WTC11 (cell line): Measurements from ENCODE around the gene ZNF77.

Source experiments
- CBFB ChIP-seq: sonication (generic); formaldehyde crosslinking; IDR thresholded peaks from 2 replicates; pipeline ENCODE4 v1.8.1; 2022; ENCODE audit warnings: mild to moderate bottlenecking, low read depth, missing genetic modification reagents
- ELF4 ChIP-seq: sonication (generic); formaldehyde crosslinking; IDR thresholded peaks from 2 replicates; pipeline ENCODE4 v1.8.1; 2022; ENCODE audit warnings: low read depth, mild to moderate bottlenecking, moderate library complexity, missing genetic modification reagents
- FOXJ3 ChIP-seq: sonication (generic); formaldehyde crosslinking; IDR thresholded peaks from 2 replicates; pipeline ENCODE4 v1.9.0; 2021; ENCODE audit warnings: missing genetic modification reagents, mild to moderate bottlenecking, borderline replicate concordance
- IRF2 ChIP-seq: sonication (generic); formaldehyde crosslinking; IDR thresholded peaks from 2 replicates; pipeline ENCODE4 v1.8.0; 2022; ENCODE audit warnings: low read depth, missing genetic modification reagents, borderline replicate concordance
- JUN ChIP-seq: sonication (generic); formaldehyde crosslinking; IDR thresholded peaks from 2 replicates; pipeline ENCODE4 v1.8.0; 2023; ENCODE audit warnings: mild to moderate bottlenecking, missing genetic modification reagents
- SMAD3 ChIP-seq: sonication (generic); formaldehyde crosslinking; IDR thresholded peaks from 2 replicates; pipeline ENCODE4 v1.8.0; 2022; ENCODE audit warnings: missing genetic modification reagents, mild to moderate bottlenecking, borderline replicate concordance
- SP1 ChIP-seq: sonication (generic); formaldehyde crosslinking; conservative IDR thresholded peaks from 2 replicates; pipeline ENCODE4 v1.8.1; 2022; ENCODE audit warnings: missing genetic modification reagents
- ZBTB21 ChIP-seq: sonication (generic); formaldehyde crosslinking; IDR thresholded peaks from 2 replicates; pipeline ENCODE4 v1.8.1; 2023; ENCODE audit warnings: mild to moderate bottlenecking, missing genetic modification reagents, borderline replicate concordance
- ZNF263 ChIP-seq: sonication (generic); formaldehyde crosslinking; IDR thresholded peaks from 2 replicates; pipeline ENCODE4 v1.8.1; 2022; ENCODE audit warnings: low read depth, mild to moderate bottlenecking, moderate library complexity, missing genetic modification reagents
- TF ChIP-seq, protein P1 (sequence below): sonication (generic); formaldehyde crosslinking; IDR thresholded peaks from 2 replicates; pipeline ENCODE4 v1.8.0; 2022; ENCODE audit warnings: missing genetic modification reagents
- TF ChIP-seq, protein P2 (sequence below): fragments of 200-600 bp; IDR thresholded peaks from 2 replicates; pipeline ENCODE4 v1.8.0; 2022; ENCODE audit warnings: antibody characterized with exemption

DNA sequence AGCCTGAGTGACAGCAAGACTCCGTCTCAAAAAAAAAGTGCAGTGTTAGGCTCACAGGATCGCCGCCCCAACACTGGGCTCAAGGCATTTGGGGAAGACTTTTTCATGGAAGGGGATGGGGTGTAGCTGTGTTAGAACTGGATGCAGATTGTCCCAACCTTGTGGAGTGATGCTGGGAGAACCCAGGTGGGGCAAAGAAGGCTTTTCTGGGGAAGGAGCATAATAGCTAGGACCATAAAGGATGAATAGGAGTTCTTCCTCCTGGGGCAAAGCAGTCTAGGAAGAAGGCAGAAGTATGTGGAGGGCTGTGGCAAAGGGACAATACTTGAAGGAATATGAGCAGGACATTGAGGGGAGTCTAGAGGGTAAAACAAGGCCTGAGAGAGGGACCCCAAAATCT is 43.8 kb upstream of the ZNF77 start:
- TF ChIP-seq ZNF263 (CRISPR knock-in tag): no peak
- TF ChIP-seq, protein P1, sequence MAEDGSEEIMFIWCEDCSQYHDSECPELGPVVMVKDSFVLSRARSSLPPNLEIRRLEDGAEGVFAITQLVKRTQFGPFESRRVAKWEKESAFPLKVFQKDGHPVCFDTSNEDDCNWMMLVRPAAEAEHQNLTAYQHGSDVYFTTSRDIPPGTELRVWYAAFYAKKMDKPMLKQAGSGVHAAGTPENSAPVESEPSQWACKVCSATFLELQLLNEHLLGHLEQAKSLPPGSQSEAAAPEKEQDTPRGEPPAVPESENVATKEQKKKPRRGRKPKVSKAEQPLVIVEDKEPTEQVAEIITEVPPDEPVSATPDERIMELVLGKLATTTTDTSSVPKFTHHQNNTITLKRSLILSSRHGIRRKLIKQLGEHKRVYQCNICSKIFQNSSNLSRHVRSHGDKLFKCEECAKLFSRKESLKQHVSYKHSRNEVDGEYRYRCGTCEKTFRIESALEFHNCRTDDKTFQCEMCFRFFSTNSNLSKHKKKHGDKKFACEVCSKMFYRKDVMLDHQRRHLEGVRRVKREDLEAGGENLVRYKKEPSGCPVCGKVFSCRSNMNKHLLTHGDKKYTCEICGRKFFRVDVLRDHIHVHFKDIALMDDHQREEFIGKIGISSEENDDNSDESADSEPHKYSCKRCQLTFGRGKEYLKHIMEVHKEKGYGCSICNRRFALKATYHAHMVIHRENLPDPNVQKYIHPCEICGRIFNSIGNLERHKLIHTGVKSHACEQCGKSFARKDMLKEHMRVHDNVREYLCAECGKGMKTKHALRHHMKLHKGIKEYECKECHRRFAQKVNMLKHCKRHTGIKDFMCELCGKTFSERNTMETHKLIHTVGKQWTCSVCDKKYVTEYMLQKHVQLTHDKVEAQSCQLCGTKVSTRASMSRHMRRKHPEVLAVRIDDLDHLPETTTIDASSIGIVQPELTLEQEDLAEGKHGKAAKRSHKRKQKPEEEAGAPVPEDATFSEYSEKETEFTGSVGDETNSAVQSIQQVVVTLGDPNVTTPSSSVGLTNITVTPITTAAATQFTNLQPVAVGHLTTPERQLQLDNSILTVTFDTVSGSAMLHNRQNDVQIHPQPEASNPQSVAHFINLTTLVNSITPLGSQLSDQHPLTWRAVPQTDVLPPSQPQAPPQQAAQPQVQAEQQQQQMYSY: no peak
- TF ChIP-seq, protein P2, sequence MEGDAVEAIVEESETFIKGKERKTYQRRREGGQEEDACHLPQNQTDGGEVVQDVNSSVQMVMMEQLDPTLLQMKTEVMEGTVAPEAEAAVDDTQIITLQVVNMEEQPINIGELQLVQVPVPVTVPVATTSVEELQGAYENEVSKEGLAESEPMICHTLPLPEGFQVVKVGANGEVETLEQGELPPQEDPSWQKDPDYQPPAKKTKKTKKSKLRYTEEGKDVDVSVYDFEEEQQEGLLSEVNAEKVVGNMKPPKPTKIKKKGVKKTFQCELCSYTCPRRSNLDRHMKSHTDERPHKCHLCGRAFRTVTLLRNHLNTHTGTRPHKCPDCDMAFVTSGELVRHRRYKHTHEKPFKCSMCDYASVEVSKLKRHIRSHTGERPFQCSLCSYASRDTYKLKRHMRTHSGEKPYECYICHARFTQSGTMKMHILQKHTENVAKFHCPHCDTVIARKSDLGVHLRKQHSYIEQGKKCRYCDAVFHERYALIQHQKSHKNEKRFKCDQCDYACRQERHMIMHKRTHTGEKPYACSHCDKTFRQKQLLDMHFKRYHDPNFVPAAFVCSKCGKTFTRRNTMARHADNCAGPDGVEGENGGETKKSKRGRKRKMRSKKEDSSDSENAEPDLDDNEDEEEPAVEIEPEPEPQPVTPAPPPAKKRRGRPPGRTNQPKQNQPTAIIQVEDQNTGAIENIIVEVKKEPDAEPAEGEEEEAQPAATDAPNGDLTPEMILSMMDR: no peak
- no peak for TF ChIP-seq ZBTB21
- no peak for TF ChIP-seq SMAD3 (CRISPR knock-in tag)
- no peak for TF ChIP-seq JUN
- no peak for TF ChIP-seq CBFB
- no peak for TF ChIP-seq SP1 (CRISPR knock-in tag)
- TF ChIP-seq IRF2 (CRISPR knock-in tag): no peak
- no peak for TF ChIP-seq FOXJ3
- no peak for TF ChIP-seq ELF4 (CRISPR knock-in tag)
